Heart right ventricle (tissue), 16 donors: Measurements from ENCODE around the gene EGFR. TPM values are rescaled to one million over a fixed set of nuclear protein-coding genes. Genes with fewer than 3 reads are reported as not detected.

Source experiments
- ATAC-seq, 8 donors: fragments of 200-7000 bp; cut with Tn5 transposase; one replicate each; pipeline ENCODE4 v1.9.1; 2020; ENCODE audit warnings: mild to moderate bottlenecking in 8 of 8, moderate library complexity in 8 of 8, moderate number of reproducible peaks in 1 of 8
- DNase-seq, 2 donors: peaks; one replicate each; pipeline ENCODE4 v3.0.0-alpha.2; 2020
- H3K27ac ChIP-seq, 10 donors: fragments of 200-600 bp; sonication (generic) in 2 of 10; one replicate each; pipeline versions ENCODE4 v1.5.0 to v1.8.0; 2020 to 2022; ENCODE audit warnings: mild to moderate bottlenecking in 3 of 10
- H3K27me3 ChIP-seq, 7 donors: fragments of 200-600 bp; one replicate each; pipeline ENCODE4 v1.8.0; 2021 to 2022; ENCODE audit warnings: mild to moderate bottlenecking in 2 of 7
- H3K36me3 ChIP-seq, 9 donors: fragments of 200-600 bp; sonication (generic) in 1 of 9; one replicate each; pipeline versions ENCODE4 v1.5.0 to v1.8.0; 2020 to 2022; ENCODE audit warnings: mild to moderate bottlenecking in 2 of 9
- H3K4me1 ChIP-seq, 9 donors: fragments of 200-600 bp; sonication (generic) in 1 of 9; one replicate each; pipeline versions ENCODE4 v1.5.0 to v1.8.0; 2020 to 2022; ENCODE audit warnings: mild to moderate bottlenecking in 4 of 9
- H3K4me3 ChIP-seq, 10 donors: fragments of 200-600 bp; sonication (generic) in 2 of 10; one replicate each; pipeline versions ENCODE4 v1.5.0 to v1.8.0; 2020 to 2022; ENCODE audit warnings: mild to moderate bottlenecking in 7 of 10, moderate library complexity in 2 of 10
- H3K9me3 ChIP-seq, 11 donors: fragments of 200-600 bp in 10 of 11; sonication (generic) in 2 of 11; one replicate each; pipeline versions ENCODE4 v1.5.0 to v1.8.0; 2013 to 2022; ENCODE audit warnings: mild to moderate bottlenecking in 2 of 11, control low read depth in 1 of 11, moderate library complexity in 1 of 11
- CTCF ChIP-seq, 9 donors: fragments of 200-600 bp; sonication (generic) in 2 of 9; IDR thresholded peaks; one replicate each; pipeline versions ENCODE4 v1.5.0 to v1.8.0; 2021 to 2022; ENCODE audit warnings: antibody characterized with exemption in 9 of 9, mild to moderate bottlenecking in 5 of 9, moderate library complexity in 1 of 9
- WGBS, 2 donors: extraction: QIAGEN DNeasy Blood & Tissue Kit; methylation state at CpG; one replicate each; pipeline ENCODE4 v1.1.7; 2013; ENCODE audit warnings: inconsistent platforms in 1 of 2; 5-methylcytosine and 5-hydroxymethylcytosine counted together
- intact Hi-C, 10 donors: fragments of 100-400 bp; cut with DNase I; formaldehyde crosslinking; loops; one replicate each; pipeline versions ENCODE4 v1.11.1 to v1.14.2; 2022
- polyA plus RNA-seq, 2 donors: library from polyadenylated mRNA; stranded (reverse); fragments of 200-250 nt; gene quantifications; one replicate each; pipeline ENCODE4 v1.2.3, GENCODE V29; 2013
- total RNA-seq, 10 donors: library from RNA; stranded (reverse); fragmentation: NEBNext Ultra II Directional in 3 of 10; extraction: Animal tissue kit (Norgen Biotek cat#: 25700) in 3 of 10; gene quantifications; one replicate each; pipeline versions ENCODE4 v1.2.1 to v1.2.4, GENCODE V29; 2021 to 2023
- donor health status: Arrhythmogenic right ventricular cardiomyopathy.
- donor health status: ischemic (EF 13 %, LVEDD 7.1; RV severe dilation, severe dysfunction).
- donor health status: healthy with polysubstance abuse.
- donor health status: DM: no; HTN: yes; CAD: no.
- donor health status: DM: no; HTN: no; CAD: no.
- donor health status: ischemic (EF 25% LVEDD 6.9; RV normal size, moderate dysfunction).
- donor health status: ischemic (EF 25% LVEDD 5.7; RV mildly dilated, moderate dysfunction).
- donor health status: healthy.
- donor health status: DM: yes; HTN: yes; CAD: no.
- donor health status: Ischemic cardiomyopathy.
- donor health status: ischemic (EF 35%, LVEDD 5.7; RV mildly dilated, moderate dysfunction).
- donor health status: nonischemic (EF 11% LVEDD 7.7; RV severe dilation, severe dysfunction).
- donor health status: DM: yes; HTN: yes; CAD: no.
- donor health status: PGD.
- donor health status: ischemic (EF 29% LVEDD 5.4; RV normal size, mild dysfunction).
- donor health status: nonischemic (EF 23%, LVEDD 6.1; RV moderate dilation, normal function).

Gene EGFR
- total and polyA plus RNA-seq, 12 donors, result 1.9 to 13.5 (median 7.6) TPM

GRCh38 chr7:55058314-55058713 is 39.5 kb downstream of the EGFR start:
- Histone ChIP-seq H3K27me3 (no peaks in the 10 kb centered on the region), H3K4me3 (no peak overlapping the region), H3K4me1 (peaks cover 0 to 64% (median 15%) of the 10 kb centered on the region in 9 donors), H3K9me3 (no peaks in the 10 kb centered on the region), H3K27ac (no peak overlapping the region), H3K36me3 (no peaks in the 10 kb centered on the region)
- DNase-seq (no peak), ATAC-seq (no peak)
- no peak for TF ChIP-seq CTCF (IDR thresholded peaks at IDR 0.05)
- WGBS, 2 donors, result 97% methylated on average over 10 of the region's 10 CpGs
- intact Hi-C loops, result loop anchor here in 1 of 10 donors (10.0 kb wide), 1 partner anchor 196 kb away; no protein-coding TSS in a partner anchor

- H3K4me3 ChIP-seq, result no peak overlapping the region
- DNase-seq (no peak), ATAC-seq (no peak)
- no peak overlapping the region for H3K27ac ChIP-seq
- H3K27me3 ChIP-seq, result no peaks in the 10 kb centered on the region
- no peaks in the 10 kb centered on the region for H3K36me3 ChIP-seq
- no peak for TF ChIP-seq CTCF (IDR thresholded peaks at IDR 0.05)
- WGBS, 2 donors, result 71 to 79% methylated on average over 2 of the region's 2 CpGs
- no peaks in the 10 kb centered on the region for H3K9me3 ChIP-seq
- H3K4me1 ChIP-seq, result peaks cover 0 to 56% (median 16%) of the 10 kb centered on the region in 9 donors
- intact Hi-C loops, result loop anchor here in 1 of 10 donors (10.0 kb wide), 1 partner anchor 196 kb away; no protein-coding TSS in a partner anchor
Observed at GRCh38 chr7:55059021-55059420, 40.2 kb downstream of the EGFR start.

- no peak for TF ChIP-seq CTCF (IDR thresholded peaks at IDR 0.05)
- DNase-seq, result no peak
- H3K27me3 ChIP-seq, result no peaks in the 10 kb centered on the region
- 90 to 96% methylated on average over 2 of the region's 2 CpGs for whole genome bisulfite sequencing, 2 donors
- no peak overlapping the region for H3K27ac ChIP-seq
- intact Hi-C loops, result loop anchor here in 1 of 10 donors (5.0 kb wide), 1 partner anchor 33 kb away; no protein-coding TSS in a partner anchor
- no peaks in the 10 kb centered on the region for H3K36me3 ChIP-seq
- H3K9me3 ChIP-seq, result no peaks in the 10 kb centered on the region
- no peak overlapping the region for H3K4me3 ChIP-seq
- H3K4me1 ChIP-seq, result peaks cover 0 to 55% (median 25%) of the 10 kb centered on the region in 9 donors
- no peak for ATAC-seq
Observed at GRCh38 chr7:55060085-55060484, 41.3 kb downstream of the EGFR start.

- Histone ChIP-seq H3K27me3 (no peaks in the 10 kb centered on the region), H3K27ac (peak overlapping the region in 1 of 10 donors; percentile 33), H3K9me3 (no peaks in the 10 kb centered on the region), H3K4me3 (no peak overlapping the region), H3K36me3 (no peaks in the 10 kb centered on the region), H3K4me1 (peaks cover 0 to 60% (median 30%) of the 10 kb centered on the region in 9 donors)
- no peak for ATAC-seq
- no peak for TF ChIP-seq CTCF (IDR thresholded peaks at IDR 0.05)
- intact Hi-C loops, result loop anchor here in 1 of 10 donors (5.0 kb wide), 1 partner anchor 33 kb away; no protein-coding TSS in a partner anchor
- 72 to 75% methylated on average over 6 of the region's 6 CpGs for WGBS, 2 donors
- DNase-seq, result no peak
Observed at GRCh38 chr7:55060636-55061022, 41.8 kb downstream of the EGFR start.
